Ecto neural progenitor cell (in vitro differentiated cells): ENCODE measurements around the gene ARF1.

ENCODE experiments used
- DNase-seq: peaks from one replicate; pipeline ENCODE4 v3.0.0-alpha.2; 2018; ENCODE audit warnings: low spot score

The ARF1 gene

GRCh38 chr1:228087771-228088251 lies 5.3 kb downstream of the ARF1 start:
- no peak for DNase-seq

GRCh38 chr1:228088586-228089498 lies 6.3 kb downstream of the ARF1 start:
- DNase-seq = no peak

- DNase-seq = peak; percentile 43
These were observed 7.2 kb downstream of the ARF1 start for GRCh38 chr1:228089519-228090380.

- no peak for DNase-seq
These were observed 8.1 kb downstream of the ARF1 start for GRCh38 chr1:228090613-228091081.

GRCh38 chr1:228091084-228091483 lies 8.6 kb downstream of the ARF1 start:
- no peak for DNase-seq

GRCh38 chr1:228092342-228093049 lies 10.0 kb downstream of the ARF1 start:
- DNase-seq = no peak

- no peak for DNase-seq
These were observed 10.8 kb downstream of the ARF1 start for GRCh38 chr1:228093050-228093906.

GRCh38 chr1:228094432-228095016 lies 12.0 kb downstream of the ARF1 start:
- DNase-seq = no peak

- no peak for DNase-seq
These were observed 12.7 kb downstream of the ARF1 start for GRCh38 chr1:228095161-228095560.

- DNase-seq = no peak
These were observed 13.4 kb downstream of the ARF1 start for GRCh38 chr1:228095938-228096337.

GRCh38 chr1:228096416-228097332 lies 14.2 kb downstream of the ARF1 start:
- no peak for DNase-seq

- no peak for DNase-seq
These were observed 15.0 kb downstream of the ARF1 start for GRCh38 chr1:228097333-228098081.

GRCh38 chr1:228098323-228098931 lies 15.9 kb downstream of the ARF1 start:
- no peak for DNase-seq

- DNase-seq = no peak
These were observed 16.8 kb downstream of the ARF1 start for GRCh38 chr1:228099331-228099732.

GRCh38 chr1:228100822-228101613 lies 18.5 kb downstream of the ARF1 start:
- no peak for DNase-seq

GRCh38 chr1:228101614-228101993 lies 19.1 kb downstream of the ARF1 start:
- DNase-seq = no peak

GRCh38 chr1:228101994-228102790 lies 19.7 kb downstream of the ARF1 start:
- peak; percentile 73 for DNase-seq
